GM13976 (cell line): ENCODE results near the gene ARL10.

Experiments
- DNase-seq: peaks from one replicate; pipeline ENCODE4 v3.0.0; 2012; ENCODE audit warnings: low spot score
- in situ Hi-C: fragments of 300-500 bp; cut with MboI; formaldehyde crosslinking; loops from one replicate; pipeline ENCODE4 v1.12.0; 2022; ENCODE audit warnings: low sequenced_read_pairs, mixed read lengths, inconsistent platforms; ENCODE audit not compliant: unreplicated experiment
- TF ChIP-seq, protein P1 (sequence below): IDR thresholded peaks from 2 replicates; pipeline ENCODE4 v1.5.1; 2012; ENCODE audit warnings: borderline replicate concordance, mild to moderate bottlenecking; ENCODE audit not compliant: insufficient read depth; ENCODE audit errors: extremely low read depth, missing control alignments, control extremely low read depth

The ARL10 gene

DNA sequence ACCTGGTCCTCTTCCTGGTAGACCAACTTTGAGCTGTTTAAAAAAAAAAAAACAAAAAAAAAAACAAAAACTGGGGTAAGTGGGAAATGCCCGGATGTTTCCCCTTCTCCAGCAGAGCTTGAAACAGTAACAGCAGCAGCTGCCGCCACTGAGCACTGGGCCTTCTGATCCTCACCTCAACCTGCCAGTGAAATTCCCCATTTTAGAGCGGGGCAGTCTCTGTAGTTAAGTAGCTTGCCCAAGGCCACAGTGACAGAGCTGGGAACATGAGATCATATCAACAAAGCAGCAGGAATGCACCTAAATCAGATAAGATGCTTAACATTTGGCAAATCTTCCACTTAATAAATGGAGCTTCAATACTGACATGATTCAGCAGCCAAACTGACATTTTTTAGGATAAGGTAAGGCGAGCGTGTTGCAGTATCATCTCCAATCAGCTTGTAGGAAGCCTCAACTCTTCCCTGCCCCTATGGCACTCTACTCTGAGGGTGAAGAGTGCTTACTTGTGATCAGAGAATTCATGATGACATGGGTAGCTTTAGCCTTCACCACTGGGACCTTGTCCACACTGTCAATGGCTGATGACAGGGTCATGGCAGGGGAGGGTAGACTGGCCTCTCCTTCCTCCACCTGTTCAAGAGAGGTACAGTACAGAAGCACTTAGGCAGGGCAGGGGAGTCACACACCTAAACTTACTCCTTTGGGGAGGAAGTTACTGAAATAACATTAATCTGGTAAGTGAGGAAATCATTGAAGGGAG lies 13.0 kb upstream of the ARL10 start:
- no peak for DNase-seq
- in situ Hi-C loops: no loop called here
- TF ChIP-seq, protein P1, sequence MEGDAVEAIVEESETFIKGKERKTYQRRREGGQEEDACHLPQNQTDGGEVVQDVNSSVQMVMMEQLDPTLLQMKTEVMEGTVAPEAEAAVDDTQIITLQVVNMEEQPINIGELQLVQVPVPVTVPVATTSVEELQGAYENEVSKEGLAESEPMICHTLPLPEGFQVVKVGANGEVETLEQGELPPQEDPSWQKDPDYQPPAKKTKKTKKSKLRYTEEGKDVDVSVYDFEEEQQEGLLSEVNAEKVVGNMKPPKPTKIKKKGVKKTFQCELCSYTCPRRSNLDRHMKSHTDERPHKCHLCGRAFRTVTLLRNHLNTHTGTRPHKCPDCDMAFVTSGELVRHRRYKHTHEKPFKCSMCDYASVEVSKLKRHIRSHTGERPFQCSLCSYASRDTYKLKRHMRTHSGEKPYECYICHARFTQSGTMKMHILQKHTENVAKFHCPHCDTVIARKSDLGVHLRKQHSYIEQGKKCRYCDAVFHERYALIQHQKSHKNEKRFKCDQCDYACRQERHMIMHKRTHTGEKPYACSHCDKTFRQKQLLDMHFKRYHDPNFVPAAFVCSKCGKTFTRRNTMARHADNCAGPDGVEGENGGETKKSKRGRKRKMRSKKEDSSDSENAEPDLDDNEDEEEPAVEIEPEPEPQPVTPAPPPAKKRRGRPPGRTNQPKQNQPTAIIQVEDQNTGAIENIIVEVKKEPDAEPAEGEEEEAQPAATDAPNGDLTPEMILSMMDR: no peak

DNA sequence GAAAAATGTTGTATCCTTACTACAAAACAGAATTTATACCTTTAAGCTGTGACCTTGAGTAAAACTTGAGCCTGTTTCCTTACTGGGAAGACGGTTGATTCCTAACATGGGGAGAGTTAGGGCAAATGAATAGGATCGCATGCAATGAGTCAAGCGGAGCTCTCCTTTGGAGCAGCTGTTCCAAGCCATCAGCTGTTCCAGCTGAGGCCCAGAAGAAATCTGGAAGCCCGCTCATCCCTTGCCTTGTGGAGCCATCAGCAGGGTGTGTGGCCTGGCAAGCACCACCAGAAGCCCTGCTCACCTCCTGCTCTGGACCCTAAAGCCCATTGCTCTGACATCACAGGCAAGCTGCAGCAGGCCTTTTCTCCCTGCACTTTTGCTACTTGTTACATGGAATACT lies 11.8 kb upstream of the ARL10 start:
- TF ChIP-seq, protein P1: no peak
- in situ Hi-C loops: no loop called here
- no peak for DNase-seq

DNA sequence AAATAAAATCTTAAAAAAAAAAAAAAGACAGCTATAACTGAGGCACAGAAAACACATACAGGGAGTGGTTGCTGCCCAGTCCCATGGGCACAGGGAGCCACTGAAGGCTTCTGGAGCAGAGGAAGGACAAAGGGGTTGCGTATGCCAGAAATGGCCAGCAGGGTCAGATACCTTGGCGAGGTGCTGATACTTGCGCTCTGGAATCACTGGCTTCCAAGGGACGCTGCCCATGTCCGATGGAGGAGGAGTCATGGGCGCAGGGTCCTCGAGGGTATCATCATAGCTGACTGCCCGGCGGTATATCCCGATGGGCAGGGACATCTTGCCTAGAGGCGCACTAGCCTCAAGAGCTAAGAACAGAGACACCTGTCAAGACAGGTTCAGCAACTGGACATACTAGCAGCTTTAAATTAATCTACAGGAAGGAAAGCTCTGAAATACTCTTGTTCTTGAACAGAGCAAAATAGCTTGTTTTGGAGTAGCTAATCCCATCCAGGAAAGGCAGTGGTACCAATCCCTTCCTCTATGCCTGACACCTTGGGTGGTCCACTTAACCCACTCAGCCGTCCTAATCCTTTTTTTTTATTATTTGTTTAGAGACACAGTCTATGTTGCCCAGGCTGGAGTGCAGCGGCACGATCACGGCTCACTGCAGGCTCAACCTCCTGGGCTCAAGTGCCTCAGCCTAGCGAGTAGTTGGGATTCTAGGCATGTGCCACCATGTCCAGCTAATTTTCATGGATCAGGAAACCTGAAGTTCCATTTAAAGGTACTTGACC lies 9.7 kb upstream of the ARL10 start:
- TF ChIP-seq, protein P1: no peak
- in situ Hi-C loops: no loop called here
- DNase-seq: no peak

DNA sequence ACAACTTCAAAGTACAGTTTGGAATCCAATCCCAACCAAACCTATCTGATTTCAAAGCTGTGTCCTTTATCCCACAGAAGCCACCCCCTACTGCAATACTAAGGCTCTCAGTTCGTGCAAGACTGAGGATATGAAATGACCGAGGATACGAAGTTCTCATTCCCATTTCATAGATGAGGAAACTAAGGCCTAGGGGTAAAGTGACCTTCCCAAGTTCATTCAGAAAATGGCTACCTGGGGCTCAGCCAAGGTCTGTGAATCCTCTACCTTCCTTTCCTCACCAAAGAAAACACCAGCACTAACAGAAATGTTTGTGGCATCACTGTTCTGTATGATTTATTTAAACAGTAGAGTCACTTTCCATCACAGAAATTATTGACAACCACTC lies 9.1 kb upstream of the ARL10 start:
- TF ChIP-seq, protein P1: no peak
- in situ Hi-C loops: no loop called here
- DNase-seq: no peak

DNA sequence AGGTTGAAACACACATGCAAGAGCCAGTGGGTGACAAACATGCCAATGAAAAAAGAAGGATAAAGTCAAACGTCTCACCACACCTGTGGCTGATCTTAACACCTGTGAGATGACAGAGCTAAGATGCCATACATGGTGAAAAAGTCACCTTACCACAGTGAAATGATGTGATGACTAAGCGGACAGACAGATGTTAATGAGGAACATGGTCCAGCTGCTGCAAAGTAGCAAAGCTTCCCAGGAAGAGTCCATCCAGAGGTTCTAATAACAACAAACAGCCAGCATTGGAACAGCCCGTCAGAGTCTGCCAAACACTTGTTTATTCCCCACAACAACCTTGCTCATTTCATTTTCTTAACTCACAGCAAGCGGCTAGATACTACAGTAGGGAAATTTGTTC lies 5.6 kb upstream of the ARL10 start:
- in situ Hi-C loops: no loop called here
- TF ChIP-seq, protein P1: no peak
- no peak for DNase-seq

DNA sequence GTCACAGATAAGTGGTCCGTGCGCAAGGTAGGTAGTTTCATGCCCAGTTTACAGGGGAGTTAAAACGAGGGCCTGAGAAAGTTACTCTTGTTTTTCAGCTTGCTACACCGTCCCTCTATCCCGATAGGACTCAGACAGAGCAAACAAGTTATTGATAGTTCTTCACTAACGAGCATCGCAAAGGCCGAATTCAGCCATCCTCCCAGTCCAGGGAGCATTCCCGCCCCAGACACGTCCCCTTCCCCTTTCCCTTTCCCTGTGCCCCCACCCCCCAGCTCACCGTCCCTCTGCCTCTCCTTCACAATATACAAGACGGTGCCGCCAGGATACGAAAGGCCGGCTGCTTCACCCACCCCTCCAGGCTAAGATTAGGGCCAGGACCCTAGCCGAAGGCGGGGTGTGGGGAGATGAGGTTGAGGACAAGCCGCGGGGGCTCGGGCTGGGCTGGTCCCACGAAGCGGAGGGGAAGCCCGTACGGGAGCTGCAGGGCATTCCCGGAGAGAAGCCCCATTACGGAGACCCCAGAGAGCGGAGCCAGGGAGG lies 4.3 kb upstream of the ARL10 start:
- in situ Hi-C loops: no loop called here
- DNase-seq: no peak
- TF ChIP-seq, protein P1: no peak
